A549 treated with CpdA at 1 μM for 4 hours (cell line): Measurements from ENCODE around the gene ZSCAN12. TPM values are rescaled to one million over a fixed set of nuclear protein-coding genes. Genes with fewer than 3 reads are reported as not detected.

Experiments
- total RNA-seq: library from RNA; stranded (reverse); fragments of 200-300 nt; extraction: Qiagen RNA extraction; gene quantifications from 5 replicates; pipeline ENCODE4 v1.2.3, GENCODE V29; 2022; ENCODE audit warnings: low read depth

The ZSCAN12 gene
- total RNA-seq: 1.1 to 2.5 TPM (median 1.5 TPM) in 5 replicates

DNA sequence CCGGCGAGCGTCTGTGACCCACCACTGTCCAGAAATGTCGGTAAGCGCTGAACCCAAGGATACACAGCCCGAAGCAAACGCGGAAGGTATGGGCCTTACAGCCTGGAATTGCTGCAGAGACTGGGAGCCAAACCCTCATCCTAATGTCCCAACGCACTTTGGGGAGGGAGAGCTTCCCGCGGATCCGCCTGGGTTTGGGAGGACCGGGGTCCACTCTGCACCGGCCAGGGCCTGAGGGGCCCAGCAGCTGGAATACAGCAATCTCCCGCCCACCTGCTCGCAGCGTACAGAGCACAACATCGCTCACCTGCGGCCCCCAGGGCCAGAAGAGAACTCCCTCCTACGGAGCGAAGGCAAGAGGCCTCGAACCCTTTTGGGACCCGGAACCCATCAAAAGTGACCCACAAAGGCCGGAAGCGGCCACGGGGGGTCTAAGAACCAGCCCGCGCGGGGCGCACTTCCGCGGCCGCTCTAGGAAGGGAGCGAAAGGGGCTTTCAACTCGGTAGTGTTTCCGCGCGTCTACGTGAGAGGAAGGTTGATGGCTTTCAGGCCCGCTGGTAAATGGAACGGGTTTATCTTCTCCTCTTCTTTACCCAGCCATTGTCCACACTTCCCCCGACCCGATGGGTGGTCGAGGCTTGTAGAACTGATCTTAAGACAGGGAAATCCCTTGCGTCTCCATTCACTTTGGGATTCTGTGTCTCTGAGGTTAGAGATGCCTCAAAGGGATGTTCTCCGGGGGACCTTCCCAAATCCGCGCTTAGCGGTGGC lies at the start of gene ZSCAN12:
Gene ZSCAN12 (minus strand): TSS at position 398 of the 772 bp plus-strand sequence. CDS start 1,342 bp downstream, outside the sequence.

DNA sequence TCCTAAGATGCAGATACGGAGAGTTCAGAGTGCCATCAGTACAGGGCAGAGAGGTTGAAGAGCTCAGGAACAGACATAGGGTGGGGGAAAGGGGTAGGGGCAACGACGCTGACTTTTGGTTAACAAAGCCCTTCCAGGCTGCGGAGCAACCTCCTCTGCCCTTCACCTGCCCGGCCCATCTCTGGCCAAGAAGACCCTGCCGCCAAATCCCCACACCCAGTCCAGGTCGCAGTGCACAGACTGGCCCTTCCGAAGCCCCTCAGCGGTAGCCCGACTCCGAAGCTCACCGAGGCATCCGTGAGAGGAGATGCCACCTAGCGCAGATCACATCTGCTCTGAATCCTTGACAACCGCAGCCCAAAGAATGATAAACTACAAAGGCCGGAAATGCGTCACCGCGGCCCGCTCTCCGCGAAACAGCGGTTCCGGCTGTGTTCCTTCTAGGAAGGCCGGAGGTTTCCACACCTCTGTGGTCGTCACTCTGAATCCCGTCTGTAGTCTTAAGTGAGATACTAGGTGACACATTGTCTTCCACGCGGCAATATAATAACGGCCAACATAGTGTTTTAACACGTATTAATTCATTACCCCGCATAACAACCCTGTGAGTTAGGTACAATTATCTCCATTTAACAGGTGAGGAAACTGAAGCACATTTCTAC lies 43.7 kb upstream of the ZSCAN12 start, which contains the start of gene ZSCAN23:
Gene ZSCAN23 (minus strand): TSS at position 380 of the 662 bp plus-strand sequence. CDS start 7,225 bp downstream, outside the sequence.

GRCh38 chr6:28349892-28350737 lies 49.4 kb downstream of the ZSCAN12 start, which contains the start of gene ZKSCAN3:
TSS of gene ZKSCAN3 (plus strand) at chr6:28349947. CDS start at chr6:28359587, 9,640 bp downstream.

GRCh38 chr6:28335564-28336283 lies 63.8 kb downstream of the ZSCAN12 start, which contains the start of gene ZSCAN31:
TSS of gene ZSCAN31 (minus strand) at chr6:28336148. CDS start at chr6:28329683, 6,465 bp downstream.

Other genes starting within 250 kb of the ZSCAN12 start
- gene ZSCAN9, start 174.5 kb downstream of the ZSCAN12 start, total RNA-seq: 6.1 to 7.8 TPM (median 7.3 TPM) in 5 replicates
- gene ZKSCAN4, start 147.5 kb downstream of the ZSCAN12 start, total RNA-seq: 2.3 to 3.1 TPM (median 2.6 TPM) in 5 replicates
- not detected in 5 replicates for gene NKAPL, start 140.4 kb downstream of the ZSCAN12 start, total RNA-seq
- gene ZSCAN26, start 132.6 kb downstream of the ZSCAN12 start, total RNA-seq: 5.4 to 9.8 TPM (median 6.2 TPM) in 5 replicates
- gene PGBD1, start 118.2 kb downstream of the ZSCAN12 start, total RNA-seq: 4.4 to 6.0 TPM (median 4.7 TPM) in 5 replicates
- gene ZSCAN31, start 63.6 kb downstream of the ZSCAN12 start, total RNA-seq: 2.0 to 3.8 TPM (median 2.7 TPM) in 5 replicates
- 1.7 to 2.1 TPM (median 2.0 TPM) in 5 replicates for gene ZKSCAN3, start 49.8 kb downstream of the ZSCAN12 start, total RNA-seq
- gene ZSCAN23, start 43.7 kb upstream of the ZSCAN12 start, total RNA-seq: not detected in 5 replicates
- not detected in 5 replicates for gene GPX6, start 116.0 kb upstream of the ZSCAN12 start, total RNA-seq
- not detected in 5 replicates for gene GPX5, start 126.1 kb upstream of the ZSCAN12 start, total RNA-seq